HepG2 (cell line): ENCODE measurements around the gene ANGPTL7. TPM values are rescaled to one million over a fixed set of nuclear protein-coding genes. Genes with fewer than 3 reads are reported as not detected.

Source experiments
- ATAC-seq: fragments of 200-7000 bp; cut with Tn5 transposase; 3 replicates; pipeline ENCODE4 v1.9.1; 2020; ENCODE audit warnings: mild to moderate bottlenecking, moderate library complexity
- BruUV-seq: library from RNA; stranded (reverse); fragments of 400-500 nt; replicated peaks from 2 replicates; lab custom pipeline; 2021; lab: Mats Ljungman, UMichigan
- CTCF ChIA-PET: fragments of 300-600 bp; formaldehyde crosslinking; extraction: SDS; loops from one replicate; lab custom pipeline; 2021; ENCODE audit warnings: low total read pairs, inconsistent platforms, low intra/inter-chr PET ratio; lab: Yijun Ruan, JAX
- POLR2A ChIA-PET: fragments of 350-600 bp; sonication (Branson Sonifier 250); formaldehyde crosslinking; loops from one replicate; lab custom pipeline; 2020; ENCODE audit warnings: antibody characterized with exemption, inconsistent platforms; lab: Yijun Ruan, JAX
- DNase-seq: peaks from one replicate; pipeline ENCODE4 v3.0.0-alpha.2; 2015; ENCODE audit warnings: low spot score
- FAIRE-seq: peaks from 3 replicates; lab custom pipeline; 2011; peaks lifted over from hg19 to GRCh38; lab: Jason Lieb, UNC
- H2AFZ ChIP-seq: one replicate; pipeline ENCODE4 v1.6.1; 2011; ENCODE audit warnings: low read length, inconsistent platforms
- H3K27ac ChIP-seq: fragments of 300-600 bp; 3 replicates; pipeline ENCODE4 v1.8.0; 2011; ENCODE audit warnings: mixed run types, mild to moderate bottlenecking, mixed read lengths, low read length, inconsistent platforms; ENCODE audit not compliant: insufficient read depth; ENCODE audit errors: extremely low read length
- H3K27me3 ChIP-seq, 2 experiments: fragments of 200-600 bp in 1 of 2; 2 replicates in 1 of 2; 3 replicates in 1 of 2; pipeline versions ENCODE4 v1.6.0 to v1.8.0; 2011; ENCODE audit warnings: low read length in 2 of 2, mild to moderate bottlenecking in 2 of 2, moderate library complexity in 2 of 2, inconsistent platforms in 1 of 2; ENCODE audit not compliant: insufficient read depth in 2 of 2, control insufficient read depth in 1 of 2
- H3K36me3 ChIP-seq, 2 experiments: fragments of 200-600 bp in 1 of 2; replicated peaks in 1 of 2; 2 replicates in 1 of 2; 3 replicates in 1 of 2; pipeline versions ENCODE4 v1.5.1 to v1.8.0; 2011; ENCODE audit warnings: low read length in 2 of 2, inconsistent platforms in 1 of 2; ENCODE audit not compliant: insufficient read depth in 2 of 2, control insufficient read depth in 1 of 2
- H3K4me1 ChIP-seq: 2 replicates; pipeline ENCODE4 v1.5.1; 2012; ENCODE audit warnings: low read length, inconsistent platforms; ENCODE audit not compliant: insufficient read depth
- H3K4me2 ChIP-seq: 2 replicates; pipeline ENCODE4 v1.6.0; 2011; ENCODE audit warnings: low read depth, low read length, inconsistent platforms
- H3K4me3 ChIP-seq, 3 experiments: fragments of 200-600 bp in 1 of 3; sonication (generic), shearing (Covaris generic) in 1 of 3; replicated peaks in 1 of 3; 2 replicates each; pipeline ENCODE4 v1.5.1; 2011 to 2016; ENCODE audit warnings: low read length in 3 of 3, inconsistent platforms in 2 of 3, low read depth in 2 of 3, mild to moderate bottlenecking in 2 of 3, control low read depth in 1 of 3, mixed read lengths in 1 of 3; ENCODE audit not compliant: insufficient read depth in 1 of 3
- H3K79me2 ChIP-seq: one replicate; pipeline ENCODE4 v1.6.1; 2011; ENCODE audit warnings: low read length, inconsistent platforms; ENCODE audit not compliant: insufficient read depth
- H3K9ac ChIP-seq: 2 replicates; pipeline ENCODE4 v1.6.0; 2011; ENCODE audit warnings: mild to moderate bottlenecking, low read depth, low read length, inconsistent platforms; ENCODE audit not compliant: insufficient read depth
- H3K9me3 ChIP-seq: 2 replicates; pipeline ENCODE4 v1.5.1; 2012; ENCODE audit warnings: mild to moderate bottlenecking, low read length
- H4K20me1 ChIP-seq: 2 replicates; pipeline ENCODE4 v1.6.0; 2011; ENCODE audit warnings: inconsistent platforms, mild to moderate bottlenecking, low read length, moderate library complexity; ENCODE audit not compliant: insufficient read depth
- GATAD1 ChIP-seq: IDR thresholded peaks from 2 replicates; pipeline ENCODE4 v1.6.1; 2016; ENCODE audit warnings: missing genetic modification reagents, missing compliant biosample characterization
- KDM5A ChIP-seq: fragments of 200-600 bp; sonication (generic); IDR thresholded peaks from 2 replicates; pipeline ENCODE4 v1.7.0; 2018; ENCODE audit warnings: antibody characterized with exemption, mild to moderate bottlenecking, low read length, borderline replicate concordance
- NR1H2 ChIP-seq: sonication (generic); formaldehyde crosslinking; IDR thresholded peaks from 2 replicates; pipeline ENCODE4 v1.8.1; 2022; ENCODE audit warnings: low read depth, missing genetic modification reagents, borderline replicate concordance
- SRSF4 ChIP-seq: fragments of 200-400 bp; formaldehyde crosslinking; IDR thresholded peaks from one replicate; pipeline ENCODE4 v1.6.1; 2018; ENCODE audit warnings: mild to moderate bottlenecking, low read depth, low read length, moderate library complexity; ENCODE audit not compliant: poor library complexity, severe bottlenecking
- SRY ChIP-seq: sonication (generic); formaldehyde crosslinking; IDR thresholded peaks from 2 replicates; pipeline ENCODE4 v1.8.0; 2022; ENCODE audit warnings: mild to moderate bottlenecking, missing genetic modification reagents
- ZNF333 ChIP-seq: sonication (generic); formaldehyde crosslinking; IDR thresholded peaks from 2 replicates; pipeline ENCODE4 v1.4.0; 2020; ENCODE audit warnings: mild to moderate bottlenecking, missing genetic modification reagents, borderline replicate concordance
- ZNF468 ChIP-seq: sonication (generic); formaldehyde crosslinking; IDR thresholded peaks from 2 replicates; pipeline ENCODE4 v1.8.0; 2022; ENCODE audit warnings: mild to moderate bottlenecking, moderate library complexity, missing genetic modification reagents
- WGBS: methylation state at CpG from one replicate; pipeline ENCODE4 v1.1.6; 2017; ENCODE audit warnings: low lambda C conversion rate; 5-methylcytosine and 5-hydroxymethylcytosine counted together
- in situ Hi-C: cut with HindIII; loops from 2 replicates; pipeline ENCODE4 v1.10.0; 2017; ENCODE audit warnings: low pct_unique_long_range_greater_than_20kb; ENCODE audit not compliant: extremely low pct_ligation_motif_present
- intact Hi-C: fragments of 100-400 bp; cut with micrococcal nuclease; formaldehyde crosslinking; loops from one replicate; pipeline ENCODE4 v1.10.0; 2022; ENCODE audit not compliant: unreplicated experiment
- polyA plus RNA-seq, 8 experiments: library from polyadenylated mRNA; depleted of rRNA in 3 of 8; stranded (reverse) in 7 of 8; unstranded in 1 of 8; fragments of >200 nt; fragmentation: Illumina TruSeq in 4 of 8; extraction: Trizol in 4 of 8; gene quantifications; 2 replicates each; pipeline versions ENCODE4 v1.2.1 to v1.2.3, GENCODE V29; 2011 to 2016; ENCODE audit warnings: low read depth in 4 of 8, missing spikeins in 1 of 8, mixed read lengths in 1 of 8; ENCODE audit not compliant: insufficient read depth in 1 of 8
- total RNA-seq, 5 experiments: library from RNA; depleted of rRNA; stranded (reverse); fragments of >200 nt; fragmentation: Illumina TruSeq; extraction: Trizol; gene quantifications; 2 replicates each; pipeline ENCODE4 v1.2.3, GENCODE V29; 2016; ENCODE audit warnings: low read depth in 1 of 5

Gene ANGPTL7
- total and polyA plus RNA-seq, 2 of the 13 experiments (the other 11 are each of a cell fraction or from before 2014, with no cell fraction given) = not detected

GRCh38 chr1:11216074-11216473 is 26.9 kb downstream of the ANGPTL7 start (continued):
- no peak for TF ChIP-seq ZNF333 (CRISPR knock-in tag)

DNA sequence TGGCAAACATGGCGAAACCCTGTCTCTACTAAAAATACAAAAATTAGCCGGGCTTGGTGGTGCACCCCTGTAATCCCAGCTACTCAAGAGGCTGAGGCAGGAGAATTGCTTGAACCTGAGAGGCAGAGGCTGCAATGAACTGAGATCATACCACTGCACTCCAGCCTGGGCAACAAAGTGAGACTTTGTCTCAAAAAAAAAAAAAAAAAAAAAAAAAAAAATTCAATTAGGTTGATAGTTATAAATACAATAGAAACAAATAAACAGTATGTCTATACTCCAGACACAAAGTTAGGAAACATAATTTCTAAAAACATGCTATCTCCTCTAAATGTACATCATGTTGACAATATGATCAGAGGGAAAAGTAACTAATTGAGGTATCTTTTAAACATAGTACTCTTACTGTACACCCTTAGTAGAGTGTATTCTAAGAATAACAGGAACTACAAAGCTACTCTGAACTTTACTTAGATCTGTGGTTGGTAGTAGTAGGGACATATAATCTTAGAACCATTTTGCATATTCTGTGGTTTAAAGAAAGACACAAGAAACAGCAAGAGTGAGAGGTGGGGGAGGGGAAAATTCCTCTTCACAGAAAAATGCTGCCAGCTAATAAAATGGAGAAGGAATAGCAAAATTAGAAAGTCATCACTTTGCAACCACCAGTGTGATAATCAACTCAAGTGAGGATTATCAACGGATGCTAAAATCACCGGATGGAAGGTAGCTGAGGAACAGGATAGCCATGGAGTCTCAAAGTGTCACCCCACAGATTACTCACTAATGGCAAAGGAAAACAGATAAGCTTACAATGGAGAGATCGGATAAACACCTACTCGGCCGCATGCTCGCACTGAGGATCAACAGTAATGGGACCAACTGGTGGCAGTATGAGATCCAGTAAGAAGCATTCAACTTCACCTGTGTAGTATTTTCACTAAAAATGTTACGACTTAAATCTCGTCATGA is 38.2 kb downstream of the ANGPTL7 start:
- H3K79me2 ChIP-seq = no peaks in the 10 kb centered on the region
- no peaks in the 10 kb centered on the region for H3K4me1 ChIP-seq
- H3K27ac ChIP-seq = no peak overlapping the region
- WGBS = 99% methylated on average over 9 of the region's 10 CpGs
- TF ChIP-seq KDM5A = no peak
- no peak for TF ChIP-seq GATAD1
- TF ChIP-seq SRY (CRISPR knock-in tag) = no peak
- no TSS peak for BruUV-seq
- no peaks in the 10 kb centered on the region for H3K27me3 ChIP-seq
- DNase-seq (no peak), ATAC-seq (no peak), FAIRE-seq (no peak)
- no peak overlapping the region for H3K4me2 ChIP-seq
- peaks cover 19 to 52% of the 10 kb centered on the region in 2 experiments for H3K36me3 ChIP-seq
- ChIA-PET CTCF (no interaction called here), POLR2A (no interaction called here)
- intact Hi-C loops (no loop called here), in situ Hi-C loops (no loop called here)
- no peak overlapping the region for H3K9ac ChIP-seq
- no peaks in the 10 kb centered on the region for H3K9me3 ChIP-seq
- no peak overlapping the region for H2AFZ ChIP-seq
- no peaks in the 10 kb centered on the region for H4K20me1 ChIP-seq
- no peak overlapping the region for H3K4me3 ChIP-seq

GRCh38 chr1:11229203-11229602 is 40.0 kb downstream of the ANGPTL7 start:
- 100% methylated on average over 4 of the region's 4 CpGs for WGBS
- BruUV-seq = no TSS peak
- Histone ChIP-seq H3K9ac (no peak overlapping the region), H3K27ac (no peak overlapping the region), H3K27me3 (no peaks in the 10 kb centered on the region), H3K4me3 (no peak overlapping the region), H3K79me2 (no peaks in the 10 kb centered on the region), H3K4me1 (no peaks in the 10 kb centered on the region), H2AFZ (no peak overlapping the region), H3K4me2 (no peak overlapping the region), H4K20me1 (no peaks in the 10 kb centered on the region), H3K36me3 (peaks cover 25 to 61% of the 10 kb centered on the region in 2 experiments), H3K9me3 (no peaks in the 10 kb centered on the region)
- DNase-seq = no peak
- no peak for ATAC-seq
- POLR2A ChIA-PET = no interaction called here
- TF ChIP-seq SRSF4 (no peak), ZNF468 (CRISPR knock-in tag) (no peak), NR1H2 (no peak)
- CTCF ChIA-PET = no interaction called here
- in situ Hi-C loops = no loop called here
- intact Hi-C loops = no loop called here
- FAIRE-seq = no peak
